ENCODE data around the gene GNAI3. TPM values are rescaled to one million over a fixed set of nuclear protein-coding genes. Genes with fewer than 3 reads are reported as not detected.

Gene GNAI3
- total and polyA plus RNA-seq, 2 of the 8 experiments (the other 6 are each of a cell fraction or from before 2014, with no cell fraction given) = 4.0 to 9.8 TPM

GRCh38 chr1:109631513-109632505 lies 83.4 kb downstream of the GNAI3 start:
- Histone ChIP-seq H3K9ac (replicated peaks in 1 of 4; ENCODE audit: extremely low read depth in 1 of 4, low read depth in 3 of 4, low read length in 3 of 4) (no peak overlapping the region), H3K14ac (ENCODE audit: insufficient read length) (no peak overlapping the region), H3K23me2 (ENCODE audit: low read depth, low read length) (no peaks in the 10 kb centered on the region), H3K4me2 (ENCODE audit: insufficient read depth in 1 of 2, low read depth in 2 of 2, low read length in 2 of 2) (no peak overlapping the region), H3K4me1 (replicated peaks in 1 of 4; ENCODE audit: control insufficient read depth in 3 of 4, insufficient read depth in 4 of 4, low read length in 3 of 4) (peaks cover 5 to 8% (median 7%) of the 10 kb centered on the region in 4 experiments; a peak in 6 of 7 replicates), H2BK20ac (ENCODE audit: low read length) (no peak overlapping the region), H3K27me3 (replicated peaks in 1 of 4; ENCODE audit: control insufficient read depth in 3 of 4, extremely low read depth in 1 of 4, insufficient read depth in 3 of 4, low read length in 3 of 4) (no peaks in the 10 kb centered on the region), H3K79me1 (ENCODE audit: low read depth, low read length) (no peaks in the 10 kb centered on the region), H4K20me1 (replicated peaks in 1 of 2; ENCODE audit: control insufficient read depth in 1 of 2, insufficient read depth in 2 of 2, low read length in 2 of 2) (peaks cover 0 to 15% of the 10 kb centered on the region in 2 experiments), H4K8ac (ENCODE audit: extremely low read depth, insufficient read depth, low read length) (no peak overlapping the region), H4K91ac (replicated peaks; ENCODE audit: insufficient read length, low read length) (no peak overlapping the region), H2BK12ac (ENCODE audit: low read depth, low read length) (no peak overlapping the region), H3K56ac (replicated peaks; ENCODE audit: insufficient read length, low read depth, low read length) (no peak overlapping the region), H3K4ac (replicated peaks; ENCODE audit: insufficient read length, low read depth, low read length) (no peak overlapping the region), H2BK120ac (replicated peaks; ENCODE audit: low read depth, low read length) (no peak overlapping the region), H3K9me3 (ENCODE audit: insufficient read depth in 2 of 2, low read depth in 1 of 2, low read length in 1 of 2) (no peaks in the 10 kb centered on the region), H4K5ac (ENCODE audit: insufficient read length, low read depth, low read length) (no peak overlapping the region), H2BK5ac (ENCODE audit: low read depth, low read length) (no peak overlapping the region), H3K27ac (ENCODE audit: low read depth, low read length) (no peak overlapping the region), H2BK15ac (ENCODE audit: low read length) (no peak overlapping the region), H3K23ac (ENCODE audit: insufficient read length) (no peak overlapping the region), H3K18ac (ENCODE audit: extremely low read depth, low read length) (no peak overlapping the region), H2AK5ac (ENCODE audit: low read depth, low read length) (no peak overlapping the region), H3K79me2 (ENCODE audit: control insufficient read depth in 1 of 2, insufficient read depth in 2 of 2, low read length in 2 of 2) (no peaks in the 10 kb centered on the region), H2AFZ (ENCODE audit: low read length) (no peak overlapping the region), H3K4me3 (ENCODE audit: extremely low read depth in 1 of 4, insufficient read depth in 2 of 4, low read depth in 3 of 4, low read length in 4 of 4) (no peak overlapping the region), H3K36me3 (ENCODE audit: control insufficient read depth in 2 of 4, insufficient read depth in 4 of 4, low read length in 3 of 4) (peaks cover 17 to 26% (median 23%) of the 10 kb centered on the region in 4 experiments)
- DNase-seq (ENCODE audit: low read depth in 1 of 2, low spot score in 2 of 2) (peak in 1 of 2 experiments; percentile 17), FAIRE-seq (no peak)
- 89% methylated on average over 14 of the region's 16 CpGs; no CpG with 5 or more reads in 1 of the 2 experiments for WGBS, 2 experiments (ENCODE audit: extremely low coverage in 1 of 2, insufficient coverage in 1 of 2, insufficient read length in 1 of 2, insufficient replicate concordance in 2 of 2, low coverage in 1 of 2, low lambda C conversion rate in 2 of 2, missing lambda C conversion rate in 1 of 2)
- POLR2A ChIA-PET (ENCODE audit: partially characterized antibody) = interaction anchor here (0.7 to 1.6 kb wide), 3 partner anchors 12 to 83 kb away, joined by 3 to 5 read pairs (median 3); partner anchors contain the start of genes AMPD2, GNAI3 and GNAT2
- CTCF ChIA-PET (ENCODE audit: partially characterized antibody) = interaction anchor here (0.8 to 10.4 kb wide), 13 partner anchors 8 to 145 kb away, joined by 3 to 73 read pairs (median 3); partner anchors contain the start of genes AMPD2, EPS8L3, GNAT2 and GSTM1
- TF ChIP-seq EZH2 (IDR thresholded peaks at IDR 0.05; ENCODE audit: low read depth, low read length, severe bottlenecking) = no peak

Measured in H1 (cell line).